ENCODE measurements around the gene SREBF1. TPM values are rescaled to one million over a fixed set of nuclear protein-coding genes. Genes with fewer than 3 reads are reported as not detected.

SREBF1 gene
- total RNA-seq, 1 experiment from 2014 or later, result 298 TPM

DNA sequence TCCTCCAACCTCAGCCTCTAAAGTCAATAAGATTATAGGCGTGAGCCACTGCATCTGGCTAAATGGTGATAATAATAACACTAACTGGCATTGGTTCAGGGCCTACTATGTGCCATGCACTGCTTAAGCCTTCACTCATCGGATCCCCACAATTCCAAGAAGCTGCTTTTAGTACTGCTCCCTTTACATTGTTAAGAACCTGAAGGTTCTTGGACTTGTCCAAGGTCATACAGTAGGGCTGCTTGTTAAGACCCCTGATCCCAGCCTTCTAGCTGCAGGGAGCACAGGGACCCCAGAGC is 6.6 kb downstream of the SREBF1 start:
- no peaks in the 10 kb centered on the region for H3K9me3 ChIP-seq (ENCODE audit: control insufficient read depth in 1 of 2, insufficient read depth in 1 of 2, low read depth in 1 of 2, low read length in 2 of 2)
- peaks cover 97% of the 10 kb centered on the region for H3K79me2 ChIP-seq (ENCODE audit: insufficient read depth, low read length)
- intact Hi-C loops (cut with micrococcal nuclease), result loop anchor here (10.0 kb wide), 1 partner anchor 145 kb away; the partner anchor contains the start of gene RAI1
- H3K9ac ChIP-seq (ENCODE audit: low read length), result no peak overlapping the region
- H3K36me3 ChIP-seq (ENCODE audit: control insufficient read depth in 1 of 2, insufficient read depth in 2 of 2, low read length in 2 of 2), result peaks cover 3 to 35% of the 10 kb centered on the region in 2 experiments; a peak in 2 of 4 replicates
- peaks cover 66 to 87% of the 10 kb centered on the region in 2 experiments for H3K4me1 ChIP-seq (ENCODE audit: control insufficient read depth in 1 of 2, insufficient read depth in 2 of 2, low read length in 2 of 2)
- no TSS peak for BruUV-seq (replicated peaks)
- TF ChIP-seq, protein P1, sequence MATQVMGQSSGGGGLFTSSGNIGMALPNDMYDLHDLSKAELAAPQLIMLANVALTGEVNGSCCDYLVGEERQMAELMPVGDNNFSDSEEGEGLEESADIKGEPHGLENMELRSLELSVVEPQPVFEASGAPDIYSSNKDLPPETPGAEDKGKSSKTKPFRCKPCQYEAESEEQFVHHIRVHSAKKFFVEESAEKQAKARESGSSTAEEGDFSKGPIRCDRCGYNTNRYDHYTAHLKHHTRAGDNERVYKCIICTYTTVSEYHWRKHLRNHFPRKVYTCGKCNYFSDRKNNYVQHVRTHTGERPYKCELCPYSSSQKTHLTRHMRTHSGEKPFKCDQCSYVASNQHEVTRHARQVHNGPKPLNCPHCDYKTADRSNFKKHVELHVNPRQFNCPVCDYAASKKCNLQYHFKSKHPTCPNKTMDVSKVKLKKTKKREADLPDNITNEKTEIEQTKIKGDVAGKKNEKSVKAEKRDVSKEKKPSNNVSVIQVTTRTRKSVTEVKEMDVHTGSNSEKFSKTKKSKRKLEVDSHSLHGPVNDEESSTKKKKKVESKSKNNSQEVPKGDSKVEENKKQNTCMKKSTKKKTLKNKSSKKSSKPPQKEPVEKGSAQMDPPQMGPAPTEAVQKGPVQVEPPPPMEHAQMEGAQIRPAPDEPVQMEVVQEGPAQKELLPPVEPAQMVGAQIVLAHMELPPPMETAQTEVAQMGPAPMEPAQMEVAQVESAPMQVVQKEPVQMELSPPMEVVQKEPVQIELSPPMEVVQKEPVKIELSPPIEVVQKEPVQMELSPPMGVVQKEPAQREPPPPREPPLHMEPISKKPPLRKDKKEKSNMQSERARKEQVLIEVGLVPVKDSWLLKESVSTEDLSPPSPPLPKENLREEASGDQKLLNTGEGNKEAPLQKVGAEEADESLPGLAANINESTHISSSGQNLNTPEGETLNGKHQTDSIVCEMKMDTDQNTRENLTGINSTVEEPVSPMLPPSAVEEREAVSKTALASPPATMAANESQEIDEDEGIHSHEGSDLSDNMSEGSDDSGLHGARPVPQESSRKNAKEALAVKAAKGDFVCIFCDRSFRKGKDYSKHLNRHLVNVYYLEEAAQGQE (IDR thresholded peaks at IDR 0.05; ENCODE audit: low read depth), result no peak
- H4K20me1 ChIP-seq (ENCODE audit: insufficient read depth), result no peaks in the 10 kb centered on the region
- DNase-seq (ENCODE audit: low read depth, low spot score) (no peak), ATAC-seq (no peak)
- no peak overlapping the region for H3K4me2 ChIP-seq (ENCODE audit: low read length)
- H3K27ac ChIP-seq (ENCODE audit: low read depth, low read length), result peak overlapping the region; percentile 48; the same call in 1 of the 2 replicates
- H3K4me3 ChIP-seq (replicated peaks in 1 of 2; ENCODE audit: low read depth in 1 of 2, low read length in 2 of 2), result no peak overlapping the region
- POLR2A ChIA-PET, result no interaction called here
- H3K27me3 ChIP-seq (ENCODE audit: insufficient read depth, low read length), result no peaks in the 10 kb centered on the region
- RAD21 ChIA-PET (ENCODE audit: low non-redundant PET in 1 of 2, low total read pairs in 2 of 2, uncharacterized antibody in 2 of 2, unreplicated experiment in 2 of 2), result no interaction called here
- CTCF ChIA-PET, result no interaction called here
- no peak overlapping the region for H2AFZ ChIP-seq (ENCODE audit: low read depth, low read length, poor library complexity, severe bottlenecking)
- H3K9me2 ChIP-seq (ENCODE audit: insufficient read depth), result no peaks in the 10 kb centered on the region

DNA sequence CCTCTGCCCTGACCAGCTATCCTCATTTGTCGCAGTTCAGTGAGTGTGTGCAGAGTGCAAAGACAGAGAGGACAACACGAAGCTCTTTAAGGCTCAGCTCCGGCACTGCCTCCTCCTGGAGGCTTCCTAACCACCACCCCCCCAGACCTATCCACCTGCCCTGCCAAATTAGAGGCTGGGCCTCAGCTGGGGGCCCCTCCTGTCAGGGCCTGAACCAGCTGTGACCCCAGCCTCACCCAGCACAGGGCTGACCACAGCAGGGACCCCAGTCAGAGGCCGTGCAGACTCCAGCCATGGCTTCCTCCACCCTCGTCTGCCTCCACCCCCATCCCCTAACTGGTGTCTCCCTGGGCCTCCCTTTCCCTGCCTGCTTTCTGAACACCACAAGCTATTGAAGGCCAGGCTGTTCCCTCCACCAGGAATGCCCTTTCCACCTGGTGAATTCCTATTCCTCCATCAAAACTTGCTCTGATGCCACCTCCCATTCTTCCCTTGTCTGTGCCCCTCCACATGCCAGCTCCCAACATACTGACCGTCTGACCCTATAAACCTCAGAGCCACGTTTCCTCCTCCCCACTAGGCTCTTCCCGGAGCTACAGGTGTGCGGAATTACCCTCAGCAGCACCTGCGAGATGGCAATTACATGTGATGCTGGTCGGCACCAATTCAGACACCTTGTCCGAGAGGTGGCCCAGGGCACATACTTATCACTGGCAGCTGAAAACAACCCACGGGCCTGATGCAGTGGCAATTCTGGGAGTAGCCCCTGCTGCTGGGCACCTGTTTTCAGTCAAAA is 8.8 kb downstream of the SREBF1 start:
- H3K4me3 ChIP-seq (replicated peaks in 1 of 2; ENCODE audit: low read depth in 1 of 2, low read length in 2 of 2), result no peak overlapping the region
- H2AFZ ChIP-seq (ENCODE audit: low read depth, low read length, poor library complexity, severe bottlenecking), result no peak overlapping the region
- ChIA-PET POLR2A (interaction anchor here (1.4 to 6.1 kb wide), 2 partner anchors 10 to 12 kb away, joined by 4 to 112 read pairs; partner anchors contain the start of gene SREBF1), CTCF (interaction anchor here (1.3 to 2.0 kb wide), 2 partner anchors 8 to 10 kb away, joined by 4 to 7 read pairs; partner anchors contain the start of gene SREBF1), RAD21 (ENCODE audit: low non-redundant PET in 1 of 2, low total read pairs in 2 of 2, uncharacterized antibody in 2 of 2, unreplicated experiment in 2 of 2) (no interaction called here)
- no peak overlapping the region; the same call in 1 of the 2 replicates for H3K9ac ChIP-seq (ENCODE audit: low read length)
- H3K4me2 ChIP-seq (ENCODE audit: low read length), result no peak overlapping the region
- H3K27me3 ChIP-seq (ENCODE audit: insufficient read depth, low read length), result no peaks in the 10 kb centered on the region
- no peaks in the 10 kb centered on the region for H3K9me3 ChIP-seq (ENCODE audit: control insufficient read depth in 1 of 2, insufficient read depth in 1 of 2, low read depth in 1 of 2, low read length in 2 of 2)
- H3K27ac ChIP-seq (ENCODE audit: low read depth, low read length), result peak overlapping the region; percentile 98
- intact Hi-C loops (cut with micrococcal nuclease), result no loop called here
- BruUV-seq (replicated peaks), result no TSS peak
- H3K79me2 ChIP-seq (ENCODE audit: insufficient read depth, low read length), result peaks cover 96% of the 10 kb centered on the region
- H4K20me1 ChIP-seq (ENCODE audit: insufficient read depth), result no peaks in the 10 kb centered on the region
- no peaks in the 10 kb centered on the region for H3K9me2 ChIP-seq (ENCODE audit: insufficient read depth)
- H3K4me1 ChIP-seq (ENCODE audit: control insufficient read depth in 1 of 2, insufficient read depth in 2 of 2, low read length in 2 of 2), result peaks cover 67 to 90% of the 10 kb centered on the region in 2 experiments
- ATAC-seq, result no peak
- DNase-seq (ENCODE audit: low read depth, low spot score), result no peak
- peaks cover 3 to 19% of the 10 kb centered on the region in 2 experiments; a peak in 2 of 4 replicates for H3K36me3 ChIP-seq (ENCODE audit: control insufficient read depth in 1 of 2, insufficient read depth in 2 of 2, low read length in 2 of 2)
- TF ChIP-seq CEBPB (IDR thresholded peaks at IDR 0.05; ENCODE audit: low read depth) (no peak), POLR2AphosphoS5 (IDR thresholded peaks at IDR 0.05; ENCODE audit: low read depth, low read length) (peak; percentile 21; the same call in 1 of the 2 replicates), RAD21 (IDR thresholded peaks at IDR 0.05; ENCODE audit: low read depth) (no peak), POLR2A (IDR thresholded peaks at IDR 0.05; ENCODE audit: borderline replicate concordance, extremely low read depth, insufficient read depth, insufficient read length) (no peak), JUND (IDR thresholded peaks at IDR 0.05) (no peak), SRF (IDR thresholded peaks at IDR 0.05; ENCODE audit: low read depth) (no peak), ZFX (IDR thresholded peaks at IDR 0.05) (0 out of 2 replicates have a peak, but pooled peaks have one; percentile 2), TCF7L2 (IDR thresholded peaks at IDR 0.05; ENCODE audit: borderline replicate concordance, extremely low read depth, insufficient read depth, insufficient read length) (no peak), EZH2 (IDR thresholded peaks at IDR 0.05) (no peak), SP1 (IDR thresholded peaks at IDR 0.05; ENCODE audit: low read depth) (no peak), YY1 (IDR thresholded peaks at IDR 0.05; ENCODE audit: extremely low read depth, insufficient replicate concordance, low read depth, low read length) (no peak), ZNF274 (IDR thresholded peaks at IDR 0.05; ENCODE audit: low read depth, low read length) (no peak), EGR1 (IDR thresholded peaks at IDR 0.05; ENCODE audit: low read depth) (no peak)
- TF ChIP-seq, protein P2, sequence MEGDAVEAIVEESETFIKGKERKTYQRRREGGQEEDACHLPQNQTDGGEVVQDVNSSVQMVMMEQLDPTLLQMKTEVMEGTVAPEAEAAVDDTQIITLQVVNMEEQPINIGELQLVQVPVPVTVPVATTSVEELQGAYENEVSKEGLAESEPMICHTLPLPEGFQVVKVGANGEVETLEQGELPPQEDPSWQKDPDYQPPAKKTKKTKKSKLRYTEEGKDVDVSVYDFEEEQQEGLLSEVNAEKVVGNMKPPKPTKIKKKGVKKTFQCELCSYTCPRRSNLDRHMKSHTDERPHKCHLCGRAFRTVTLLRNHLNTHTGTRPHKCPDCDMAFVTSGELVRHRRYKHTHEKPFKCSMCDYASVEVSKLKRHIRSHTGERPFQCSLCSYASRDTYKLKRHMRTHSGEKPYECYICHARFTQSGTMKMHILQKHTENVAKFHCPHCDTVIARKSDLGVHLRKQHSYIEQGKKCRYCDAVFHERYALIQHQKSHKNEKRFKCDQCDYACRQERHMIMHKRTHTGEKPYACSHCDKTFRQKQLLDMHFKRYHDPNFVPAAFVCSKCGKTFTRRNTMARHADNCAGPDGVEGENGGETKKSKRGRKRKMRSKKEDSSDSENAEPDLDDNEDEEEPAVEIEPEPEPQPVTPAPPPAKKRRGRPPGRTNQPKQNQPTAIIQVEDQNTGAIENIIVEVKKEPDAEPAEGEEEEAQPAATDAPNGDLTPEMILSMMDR (IDR thresholded peaks at IDR 0.05 in 2 of 3, conservative IDR thresholded peaks at IDR 0.05 in 1 of 3; ENCODE audit: borderline replicate concordance in 1 of 3, insufficient read depth in 1 of 3, low read depth in 2 of 3, low read length in 2 of 3), result 0 out of 6 replicates have a peak, but pooled peaks of 1 of the 3 experiments have one; percentile 29

Measured in HCT116 (cell line).